ENCODE measurements around the gene OTUD5.
A peak's percentile ranks its signal among the peaks of the same experiment; 100 is the strongest.
"Not testable (repeated sequence)": the region's sequence is repeated elsewhere in the genome, so short reads cannot be mapped to it uniquely, and the experiment has no call there.

The OTUD5 gene

DNA sequence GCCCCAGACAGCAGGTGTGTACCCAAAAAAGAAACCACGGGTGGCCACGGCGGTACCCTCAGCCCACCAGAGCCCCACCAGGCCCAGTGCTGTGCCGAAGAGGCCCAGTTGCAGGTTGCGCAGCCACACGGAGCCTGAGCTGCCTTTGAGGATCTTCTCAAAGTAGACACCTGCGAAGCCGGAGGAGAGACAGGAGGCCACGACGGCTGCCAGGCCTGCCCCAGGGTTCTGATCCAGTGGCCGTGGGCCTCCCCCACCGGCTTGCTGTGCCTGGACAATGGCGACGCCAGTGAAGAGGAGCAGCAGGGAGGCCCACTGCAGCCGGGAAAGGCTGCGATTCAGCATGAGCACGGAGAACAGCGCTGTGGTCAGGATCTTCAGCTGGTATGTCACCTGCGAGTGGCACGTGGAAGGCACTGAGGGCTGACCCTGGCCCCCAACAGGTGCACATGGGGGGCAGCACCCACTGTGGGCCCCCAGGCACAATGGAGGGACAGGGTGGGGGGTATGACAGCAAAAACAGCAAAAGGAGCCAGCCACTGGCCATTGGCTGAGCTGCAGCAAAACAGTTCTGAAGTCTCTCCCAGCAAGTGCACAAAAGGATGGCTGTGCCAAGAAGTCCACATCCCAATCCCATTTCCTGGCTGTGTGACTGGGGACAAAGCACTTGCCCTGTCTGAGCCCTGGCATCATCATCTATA is 52.2 kb downstream of the OTUD5 start:
- no peak for DNase-seq

DNA sequence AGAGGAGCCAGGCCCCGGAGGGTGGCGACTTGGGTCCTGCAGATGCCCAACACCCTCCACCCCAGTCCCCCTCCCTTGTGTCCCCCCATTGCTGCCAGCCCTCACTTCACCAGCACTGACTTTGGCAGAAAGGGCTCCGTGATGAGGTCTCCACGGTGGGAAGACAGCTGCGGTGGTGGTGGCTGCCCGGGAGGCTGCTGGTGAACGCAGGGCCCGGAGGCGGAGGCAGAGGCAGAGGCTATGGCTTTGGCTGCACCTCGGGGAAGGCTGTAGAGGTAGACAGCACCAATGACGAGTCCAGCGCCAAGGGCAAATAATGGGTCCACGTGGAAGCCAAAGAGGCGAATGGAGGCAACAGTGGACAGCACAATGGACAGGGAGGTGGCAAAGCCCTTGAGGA is 52.8 kb downstream of the OTUD5 start:
- no peak for DNase-seq

DNA sequence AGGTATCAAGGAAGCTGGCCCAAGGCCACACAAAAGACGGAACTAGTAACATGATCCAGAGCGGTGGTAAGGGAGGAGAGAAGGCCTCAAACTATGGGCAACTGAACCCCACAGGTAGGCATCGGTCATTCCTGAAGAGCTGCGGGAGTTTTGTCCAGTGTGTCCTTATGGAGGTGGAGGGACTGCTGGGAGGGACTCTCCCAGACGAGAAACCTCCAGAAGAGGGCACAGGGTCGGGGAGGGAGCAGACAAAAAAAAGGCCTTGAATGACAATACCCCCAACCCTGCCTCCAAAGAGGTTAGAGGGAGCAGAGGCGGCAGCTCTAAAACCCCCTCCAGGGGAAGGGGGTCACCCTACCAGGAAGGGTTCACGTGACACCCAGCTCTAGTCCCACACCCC is 53.2 kb downstream of the OTUD5 start:
- no peak for DNase-seq

DNA sequence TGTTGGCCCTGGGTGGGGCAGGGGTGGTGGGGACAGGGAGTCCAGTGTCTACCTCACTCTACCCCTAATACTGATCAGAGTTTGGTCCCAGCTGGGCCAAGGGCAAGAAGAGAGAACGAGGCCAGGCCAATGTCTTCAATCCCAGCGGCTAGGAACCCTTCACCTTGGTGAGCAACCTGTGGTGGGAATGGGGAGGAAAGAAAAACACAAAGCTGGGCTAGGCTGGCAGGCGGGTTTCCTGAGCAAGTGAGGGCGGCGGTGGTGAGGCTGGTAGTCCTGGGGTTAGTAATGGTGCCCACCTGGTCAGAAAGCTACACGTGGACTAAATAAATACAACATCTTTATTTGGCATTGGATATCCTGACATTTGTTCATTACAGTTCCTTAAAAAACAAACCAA is 54.1 kb downstream of the OTUD5 start:
- no peak for DNase-seq

DNA sequence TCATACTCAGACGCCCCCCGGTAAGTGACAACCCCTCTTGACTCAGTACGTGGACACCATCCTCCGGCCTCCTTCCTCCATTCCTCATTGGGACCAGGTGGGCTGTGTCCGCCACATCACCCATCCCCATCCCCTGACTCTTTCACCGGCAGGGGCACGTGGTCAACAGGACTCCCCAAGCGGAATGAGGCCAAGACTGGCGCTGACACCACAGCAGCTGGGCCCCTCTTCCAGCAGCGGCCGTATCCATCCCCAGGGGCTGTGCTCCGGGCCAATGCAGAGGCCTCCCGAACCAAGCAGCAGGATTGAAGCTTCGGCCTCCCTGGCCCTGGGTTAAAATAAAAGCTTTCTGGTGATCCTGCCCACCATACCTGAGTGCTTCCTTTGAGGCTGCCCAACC is 54.6 kb downstream of the OTUD5 start:
- no peak for DNase-seq

DNA sequence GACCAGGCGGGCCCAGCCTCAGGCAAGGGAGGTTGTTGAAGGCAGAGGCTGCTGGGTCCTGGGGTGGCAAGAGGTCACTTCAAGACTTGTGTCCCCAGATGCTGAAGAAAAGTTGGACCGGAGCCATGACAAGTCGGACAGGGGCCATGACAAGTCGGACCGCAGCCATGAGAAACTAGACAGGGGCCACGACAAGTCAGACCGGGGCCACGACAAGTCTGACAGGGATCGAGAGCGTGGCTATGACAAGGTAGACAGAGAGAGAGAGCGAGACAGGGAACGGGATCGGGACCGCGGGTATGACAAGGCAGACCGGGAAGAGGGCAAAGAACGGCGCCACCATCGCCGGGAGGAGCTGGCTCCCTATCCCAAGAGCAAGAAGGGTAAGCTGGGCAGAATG is 55.3 kb downstream of the OTUD5 start:
- DNase-seq = no peak

DNA sequence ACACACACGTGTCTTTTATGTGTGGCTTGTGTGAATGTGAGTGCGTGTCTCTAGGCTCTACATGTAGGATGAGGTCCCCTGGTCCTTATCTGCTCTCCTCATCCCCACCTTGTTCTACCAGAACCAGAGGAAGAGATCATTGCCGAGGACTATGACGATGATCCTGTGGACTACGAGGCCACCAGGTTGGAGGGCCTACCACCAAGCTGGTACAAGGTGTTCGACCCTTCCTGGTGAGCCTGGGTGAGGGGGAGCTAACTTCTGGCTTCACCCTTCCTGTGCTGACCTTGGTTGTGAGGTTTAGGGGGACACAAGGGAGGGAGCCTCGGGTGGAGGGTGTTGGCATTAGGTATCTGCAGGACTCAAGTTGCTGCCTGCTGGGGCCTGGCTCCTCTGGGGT is 56.3 kb downstream of the OTUD5 start:
- no peak for DNase-seq

DNA sequence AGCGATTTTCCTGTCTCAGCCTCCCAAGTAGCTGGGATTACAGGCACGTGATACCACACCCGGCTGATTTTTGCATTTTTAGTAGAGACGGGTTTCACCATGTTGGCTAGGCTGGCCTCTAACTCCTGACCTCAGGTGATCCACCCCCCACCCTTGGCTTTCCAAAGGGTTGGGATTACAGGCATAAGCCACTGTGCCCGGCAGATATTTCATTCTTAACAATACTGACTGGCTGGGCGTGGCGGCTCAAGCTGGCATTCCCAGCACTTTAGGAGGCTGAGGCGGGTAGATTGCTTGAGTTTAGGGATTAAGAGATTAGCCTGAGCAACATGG is 58.4 kb downstream of the OTUD5 start:
- DNase-seq = no peak

DNA sequence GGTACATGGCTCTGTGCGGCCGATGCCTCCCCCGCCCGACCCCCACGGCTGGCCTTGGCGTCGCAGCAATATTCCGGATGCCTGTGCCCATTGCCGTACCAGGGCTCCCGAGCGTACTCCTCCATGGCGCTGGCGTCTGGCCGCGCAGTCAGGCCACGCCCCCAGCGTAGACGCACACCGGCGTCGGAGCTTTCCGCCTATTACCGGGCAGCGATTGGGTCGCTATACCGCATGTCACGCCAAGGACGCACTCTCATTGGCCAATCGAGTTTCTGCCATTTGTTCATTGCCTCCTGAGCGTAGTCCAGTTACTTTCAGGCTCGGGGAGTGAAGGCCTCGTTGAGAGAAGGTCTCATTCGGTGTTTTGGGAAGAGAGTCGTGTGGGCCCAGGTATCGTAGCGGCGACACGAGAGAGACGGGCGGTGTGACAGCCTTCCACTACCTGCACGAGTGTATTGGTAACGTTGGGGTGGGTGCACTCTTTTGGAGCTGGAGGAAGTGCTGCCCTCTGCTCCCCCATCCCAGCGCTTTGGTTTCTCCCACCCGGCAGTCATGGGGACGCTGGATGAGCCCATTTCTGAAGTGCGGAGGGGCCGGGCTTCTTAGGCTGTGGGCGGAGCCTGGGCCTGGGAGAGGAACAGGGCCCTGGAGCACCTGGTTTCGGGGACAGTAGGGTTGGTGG is 59.6 kb downstream of the OTUD5 start, which contains the start of the genes PQBP1 and TIMM17B:
PQBP1 (plus strand) TSS at position 306 of the 682 bp plus-strand sequence. CDS start 580 bp downstream, outside the sequence.
TIMM17B (minus strand) TSS at position 144 of the 682 bp plus-strand sequence; CDS start at position 125, 19 bp downstream.
- peak; percentile 88 for DNase-seq

DNA sequence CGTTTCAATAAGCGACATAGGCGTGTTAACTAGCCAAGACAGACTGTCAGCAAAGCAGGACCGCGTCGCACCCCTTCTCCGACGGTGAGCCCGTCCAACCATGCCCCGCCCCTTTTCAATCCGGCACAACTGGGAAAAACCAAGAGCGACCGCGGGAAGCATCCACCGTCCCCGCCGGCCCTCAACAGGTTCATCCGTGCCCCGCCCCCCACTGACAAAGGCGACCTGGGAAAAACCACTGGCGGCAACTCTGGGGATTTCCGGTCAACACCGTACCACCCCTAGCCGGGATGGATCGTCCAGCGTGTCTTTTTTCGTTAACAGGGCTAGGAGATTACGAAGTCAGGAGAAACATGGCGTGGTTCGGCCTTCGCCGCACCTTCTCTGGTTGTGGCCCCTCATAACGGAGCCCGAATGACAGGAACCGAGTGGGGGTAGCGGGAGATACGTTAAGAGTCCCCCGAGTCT is 60.2 kb downstream of the OTUD5 start:
- DNase-seq = peak; percentile 59

DNA sequence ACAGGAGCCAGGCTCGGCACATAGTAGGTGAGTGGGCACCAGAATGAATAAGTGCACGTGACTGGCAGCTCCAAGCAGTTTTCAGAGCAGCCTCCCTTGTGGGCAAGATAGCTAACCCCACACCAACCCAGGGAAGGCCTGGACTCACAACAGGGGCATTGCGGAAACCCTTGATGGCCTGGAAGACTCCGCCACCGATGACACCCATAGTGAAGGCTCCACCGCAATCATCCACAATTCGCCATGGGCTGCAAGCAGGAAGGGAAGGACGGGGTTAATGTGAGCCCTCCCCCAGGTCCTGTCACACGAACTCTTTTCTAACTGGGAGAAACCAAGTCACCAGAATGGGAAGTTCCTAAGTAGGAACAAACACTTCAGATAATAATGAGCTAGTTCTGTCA is 60.8 kb downstream of the OTUD5 start:
- DNase-seq = no peak

DNA sequence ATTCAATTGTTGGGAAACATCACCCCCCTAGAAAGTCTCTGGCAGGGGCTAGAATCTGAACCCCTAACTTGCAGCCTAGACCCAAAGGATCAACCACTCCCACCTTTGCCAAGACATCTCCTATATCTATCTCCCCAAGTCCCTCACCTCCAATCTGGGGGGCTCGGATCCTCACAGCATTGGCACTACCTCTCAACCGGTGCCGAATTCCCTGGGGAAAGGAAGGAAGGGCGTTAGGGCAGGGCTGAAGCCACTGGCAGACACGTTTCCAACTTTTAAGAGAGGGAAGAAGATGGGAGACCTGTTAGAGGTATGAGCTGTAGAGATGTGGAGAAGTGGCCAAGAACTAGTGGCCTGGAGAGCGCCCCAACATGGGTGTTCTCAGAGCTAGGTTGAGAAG is 62.5 kb downstream of the OTUD5 start:
- DNase-seq = no peak

DNA sequence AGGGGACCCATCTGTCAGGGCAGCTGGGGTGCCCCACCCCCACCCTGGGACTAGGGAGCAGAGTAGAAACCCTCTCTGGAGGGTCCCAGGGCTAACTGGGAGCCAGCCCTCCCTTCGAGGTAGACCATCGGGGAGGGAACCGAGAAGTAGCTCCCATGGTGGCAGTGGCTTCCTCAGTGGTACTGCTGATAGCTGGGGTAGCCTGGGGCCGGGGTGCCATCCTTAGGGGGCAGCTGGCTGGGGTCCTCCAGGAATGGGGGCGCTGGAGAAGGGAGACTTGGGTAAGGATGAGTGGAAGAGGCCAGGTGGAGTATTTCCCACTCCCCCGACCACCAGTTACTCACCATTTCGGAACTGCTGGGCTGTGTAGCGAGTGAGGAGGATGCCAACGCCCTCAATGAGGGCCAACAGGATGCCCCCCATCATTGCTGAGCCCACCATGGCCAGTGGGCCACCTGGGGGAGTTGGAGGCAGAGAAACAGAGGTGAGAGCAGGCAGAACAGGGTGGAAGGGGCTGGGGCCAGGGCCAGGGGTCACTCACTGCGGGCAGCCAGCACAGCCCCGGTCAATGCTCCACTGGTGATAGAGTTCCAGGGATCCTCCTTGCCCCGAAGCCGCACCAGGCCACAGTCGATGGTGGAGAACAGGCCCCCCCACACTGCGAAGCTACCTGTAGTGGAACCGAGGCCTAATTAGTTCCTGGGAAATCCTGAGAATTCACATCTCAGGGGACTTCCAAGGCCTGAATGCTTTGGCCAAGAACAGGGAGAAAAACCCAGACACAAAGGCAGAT is 63.7 kb downstream of the OTUD5 start:
- DNase-seq = no peak

DNA sequence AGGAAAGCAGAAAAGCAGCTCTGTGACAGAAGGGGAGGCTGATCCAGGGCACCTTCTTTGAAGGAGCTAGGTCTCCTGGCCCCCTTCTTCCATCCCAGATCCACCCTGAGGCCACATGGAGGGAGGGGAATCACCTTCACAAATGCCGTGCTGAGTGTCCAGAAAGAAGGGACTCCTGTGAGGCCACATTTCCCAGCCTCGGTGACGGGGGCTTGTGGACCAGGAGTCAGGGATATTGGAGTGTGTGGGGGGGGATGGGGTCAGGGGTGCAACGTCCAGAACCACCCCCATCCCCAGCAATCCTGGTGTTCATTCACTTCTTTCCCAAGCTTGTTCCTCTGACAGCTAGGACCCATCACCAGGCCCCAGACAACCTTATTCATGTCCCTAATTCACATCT is 64.5 kb downstream of the OTUD5 start:
- no peak for DNase-seq

DNA sequence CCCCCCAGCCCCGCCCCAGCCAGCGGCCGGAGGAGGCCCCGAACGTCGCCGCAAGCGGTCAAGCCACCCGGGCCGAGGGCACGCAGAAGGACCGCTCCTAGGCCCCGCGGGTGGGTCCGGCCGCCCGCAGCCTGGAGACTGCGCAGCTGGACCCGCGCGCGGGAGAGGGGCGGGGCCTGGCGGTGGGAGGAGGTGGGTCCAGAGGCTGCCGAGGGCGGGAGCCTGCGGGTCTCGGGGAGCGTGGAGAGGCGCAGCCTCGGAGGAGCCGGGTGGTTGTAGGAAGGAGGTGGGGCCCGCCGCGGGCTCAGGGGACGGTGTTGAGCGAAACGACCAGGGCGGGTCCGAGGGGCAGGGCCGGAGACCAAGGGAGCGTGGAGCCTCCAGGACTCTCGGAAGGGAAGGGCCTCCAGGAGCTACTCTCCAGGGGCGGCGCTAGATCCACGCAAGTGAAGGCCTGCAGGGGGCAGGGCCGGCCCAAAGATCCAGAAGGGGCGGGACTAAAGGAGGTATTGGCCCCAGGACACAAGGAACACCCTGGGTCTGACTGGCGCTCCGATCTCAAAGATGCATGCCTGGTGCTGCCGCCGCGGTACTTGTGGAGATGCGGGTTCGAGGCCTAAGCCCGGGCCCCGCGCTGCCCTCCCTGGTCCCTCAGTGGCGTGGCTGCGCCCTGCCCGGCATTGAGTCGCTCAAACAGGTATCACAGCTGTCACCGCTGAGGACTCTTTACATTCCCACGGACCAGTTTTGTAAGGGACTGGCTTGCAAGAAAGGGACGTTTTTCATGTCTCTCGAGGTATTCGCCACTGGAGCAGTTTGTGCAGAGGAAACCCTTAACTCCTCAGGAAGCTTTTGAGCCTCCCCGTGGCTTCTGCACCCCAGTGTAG is 65.8 kb downstream of the OTUD5 start:
- peak; percentile 82 for DNase-seq

DNA sequence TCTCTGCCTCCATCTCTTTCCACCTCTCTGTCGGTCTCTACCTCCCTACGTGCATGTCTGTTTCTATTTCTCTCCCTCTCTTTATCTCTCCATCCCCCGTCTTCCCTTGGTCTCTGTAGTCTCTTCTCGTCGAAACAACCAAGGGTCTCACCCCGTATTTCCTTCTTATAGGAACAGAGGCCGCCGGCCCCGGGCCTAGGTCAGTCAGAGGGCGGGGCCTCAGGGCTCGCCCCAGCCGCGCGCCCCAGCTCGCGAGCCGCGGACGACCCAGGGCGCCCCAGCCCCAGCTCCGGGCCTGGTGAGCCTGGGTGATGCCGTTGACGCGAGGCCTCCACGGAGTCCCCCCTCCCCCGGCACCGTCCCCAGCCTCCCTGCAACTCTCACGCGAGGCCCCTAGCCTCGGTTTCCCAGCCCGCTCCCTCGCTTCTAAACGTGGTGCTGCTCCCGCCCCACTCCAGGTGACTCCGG is 66.4 kb downstream of the OTUD5 start:
- no peak for DNase-seq

DNA sequence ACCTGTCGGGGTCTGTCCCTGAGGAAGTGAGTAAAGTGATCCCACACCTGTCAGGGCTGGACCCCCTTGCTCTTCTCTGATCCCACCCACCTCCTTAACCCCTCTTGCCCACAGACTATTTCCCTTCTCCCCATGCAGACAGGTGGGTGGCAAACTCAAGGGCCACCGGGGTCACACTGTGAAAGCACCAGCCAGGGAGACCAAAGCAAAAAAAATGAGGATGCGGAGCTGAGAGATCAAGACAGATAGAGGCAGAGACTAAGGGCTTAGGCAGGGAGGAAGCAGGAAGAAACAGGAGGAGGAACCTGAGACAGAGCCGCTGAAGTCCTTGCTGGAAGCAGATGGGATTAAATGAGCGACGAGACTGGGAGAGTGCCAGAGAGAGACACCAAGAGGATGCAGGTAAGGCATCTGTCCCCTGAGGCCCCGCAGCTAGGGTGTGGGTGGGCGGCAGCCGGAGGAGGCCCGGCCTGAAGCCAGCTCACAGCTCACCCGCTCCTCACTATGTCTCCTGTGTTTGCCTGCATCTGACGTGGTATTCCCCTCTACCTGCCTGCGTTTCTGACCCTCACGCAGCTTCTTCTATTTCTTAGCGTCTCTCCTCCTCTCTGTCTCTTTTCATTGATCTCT is 67.0 kb downstream of the OTUD5 start:
- DNase-seq = no peak

DNA sequence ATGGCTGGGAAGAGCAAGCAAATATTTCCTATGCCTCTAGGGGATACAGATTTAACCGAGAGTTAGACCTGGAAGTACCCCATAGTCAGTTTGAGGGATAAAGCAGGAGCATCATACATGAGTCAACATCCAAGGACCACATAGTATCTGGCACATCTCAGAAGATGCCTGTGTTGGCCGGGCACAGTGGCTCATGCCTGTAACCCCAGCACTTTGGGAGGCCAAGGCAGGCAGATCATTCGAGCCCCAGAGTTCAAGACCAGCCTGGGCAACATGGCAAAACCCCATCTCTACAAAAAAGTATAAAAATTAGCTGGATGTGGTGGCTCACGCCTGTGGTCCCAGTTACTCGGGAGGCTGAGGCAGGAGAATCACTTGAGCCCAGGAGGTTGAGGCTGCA is 70.8 kb downstream of the OTUD5 start:
- not testable (repeated sequence) for DNase-seq

DNA sequence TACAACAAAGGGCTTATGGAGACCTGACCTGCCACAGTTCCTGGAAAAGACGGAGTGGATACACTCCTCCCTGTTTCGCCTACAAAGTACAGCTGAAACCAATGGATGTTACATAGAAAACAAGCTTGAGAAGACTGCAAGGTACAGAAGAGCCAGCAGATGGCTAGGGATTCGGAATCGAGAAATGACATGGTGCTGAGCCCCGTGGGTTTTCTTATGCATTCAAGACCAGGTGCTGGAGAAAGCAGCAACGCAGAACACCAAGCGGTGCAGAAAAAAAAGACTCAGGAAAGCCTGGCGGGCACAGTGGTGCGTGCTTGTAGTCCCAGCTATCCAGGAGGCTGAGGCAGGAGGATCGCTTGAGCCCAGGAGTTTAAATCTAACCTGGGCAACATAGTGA is 73.7 kb downstream of the OTUD5 start:
- DNase-seq = no peak

DNA sequence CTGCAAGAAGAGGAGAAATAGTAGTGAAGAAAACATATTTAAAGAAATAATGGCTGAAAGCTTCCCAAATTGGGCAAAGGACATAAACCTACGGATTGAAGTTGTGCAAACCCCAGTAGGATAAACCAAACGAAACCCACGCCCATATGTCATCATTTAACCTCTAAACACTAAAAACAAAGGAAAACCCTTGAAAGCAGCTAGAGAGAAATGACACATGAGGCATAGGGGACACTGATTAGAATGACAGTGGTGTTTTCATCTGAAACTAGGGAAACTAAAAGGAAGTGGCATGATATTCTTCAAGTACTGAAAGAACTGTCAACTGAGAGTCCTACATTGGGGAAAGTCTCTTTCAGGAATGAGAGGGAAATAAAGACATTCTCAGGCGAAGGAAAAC is 80.5 kb downstream of the OTUD5 start:
- not testable (repeated sequence) for DNase-seq
